H9 (cell line): Measurements from ENCODE around the gene L3MBTL4. TPM values are rescaled to one million over a fixed set of nuclear protein-coding genes. Genes with fewer than 3 reads are reported as not detected.

Source experiments
- DNase-seq: peaks from one replicate; pipeline ENCODE4 v3.0.0-alpha.2; 2017
- H2AFZ ChIP-seq: one replicate; pipeline ENCODE4 v1.6.1; 2013; ENCODE audit warnings: mild to moderate bottlenecking, low read length, control low read depth, moderate library complexity
- H2AK5ac ChIP-seq: 2 replicates; pipeline ENCODE4 v1.6.1; 2013; ENCODE audit warnings: low read length, control low read depth, mixed read lengths; ENCODE audit not compliant: insufficient read length
- H2BK120ac ChIP-seq: one replicate; pipeline ENCODE4 v1.6.1; 2013; ENCODE audit warnings: low read depth, mild to moderate bottlenecking, low read length, control low read depth, inconsistent platforms; ENCODE audit not compliant: poor library complexity, severe bottlenecking
- H2BK12ac ChIP-seq: 2 replicates; pipeline ENCODE4 v1.6.1; 2013; ENCODE audit warnings: low read length, control low read depth, mixed read lengths, low read depth; ENCODE audit not compliant: insufficient read length
- H2BK15ac ChIP-seq: 2 replicates; pipeline ENCODE4 v1.6.1; 2013; ENCODE audit warnings: low read depth, low read length, control low read depth
- H2BK20ac ChIP-seq: one replicate; pipeline ENCODE4 v1.6.1; 2013; ENCODE audit warnings: low read depth, mild to moderate bottlenecking, low read length, control low read depth, inconsistent platforms; ENCODE audit not compliant: poor library complexity, severe bottlenecking
- H2BK5ac ChIP-seq: 2 replicates; pipeline ENCODE4 v1.6.1; 2013; ENCODE audit warnings: low read length, control low read depth, mixed read lengths; ENCODE audit not compliant: insufficient read length
- H3K14ac ChIP-seq: 2 replicates; pipeline ENCODE4 v1.6.1; 2013; ENCODE audit warnings: low read length, control low read depth; ENCODE audit not compliant: insufficient read depth
- H3K18ac ChIP-seq: 2 replicates; pipeline ENCODE4 v1.6.1; 2013; ENCODE audit warnings: low read depth, mild to moderate bottlenecking, mixed read lengths, low read length, control low read depth; ENCODE audit not compliant: insufficient read length
- H3K23ac ChIP-seq: 2 replicates; pipeline ENCODE4 v1.6.1; 2013; ENCODE audit warnings: low read length, control low read depth, mixed read lengths, low read depth; ENCODE audit not compliant: insufficient read length
- H3K23me2 ChIP-seq: 2 replicates; pipeline ENCODE4 v1.6.1; 2013; ENCODE audit warnings: low read depth, mild to moderate bottlenecking, mixed read lengths, low read length, control low read depth; ENCODE audit not compliant: insufficient read length, poor library complexity, severe bottlenecking
- H3K27ac ChIP-seq: 2 replicates; pipeline ENCODE4 v1.5.1; 2013; ENCODE audit warnings: low read length, control low read depth, mixed read lengths, low read depth; ENCODE audit not compliant: insufficient read length
- H3K27me3 ChIP-seq: 2 replicates; pipeline ENCODE4 v1.6.1; 2013; ENCODE audit warnings: low read length, control low read depth, inconsistent platforms; ENCODE audit not compliant: insufficient read depth
- H3K4ac ChIP-seq: 2 replicates; pipeline ENCODE4 v1.6.1; 2013; ENCODE audit warnings: low read depth, mild to moderate bottlenecking, control low read depth, inconsistent platforms, low read length, moderate library complexity
- H3K4me1 ChIP-seq: 2 replicates; pipeline ENCODE4 v1.6.1; 2013; ENCODE audit warnings: low read length, control low read depth, inconsistent platforms; ENCODE audit not compliant: insufficient read depth
- H3K4me2 ChIP-seq: 2 replicates; pipeline ENCODE4 v1.6.1; 2013; ENCODE audit warnings: low read length, control low read depth, mixed read lengths; ENCODE audit not compliant: insufficient read length, insufficient read depth
- H3K56ac ChIP-seq: 2 replicates; pipeline ENCODE4 v1.6.1; 2013; ENCODE audit warnings: low read depth, mild to moderate bottlenecking, mixed read lengths, low read length, control low read depth; ENCODE audit not compliant: insufficient read length
- H3K79me1 ChIP-seq: 2 replicates; pipeline ENCODE4 v1.6.1; 2013; ENCODE audit warnings: low read depth, mild to moderate bottlenecking, moderate library complexity, low read length, control low read depth, inconsistent platforms; ENCODE audit not compliant: insufficient read depth, poor library complexity, severe bottlenecking
- H3K79me2 ChIP-seq: 2 replicates; pipeline ENCODE4 v1.6.1; 2013; ENCODE audit warnings: low read length, control low read depth, inconsistent platforms; ENCODE audit not compliant: insufficient read depth
- H3K9ac ChIP-seq: 2 replicates; pipeline ENCODE4 v1.6.1; 2013; ENCODE audit warnings: low read length, control low read depth, mixed read lengths; ENCODE audit not compliant: insufficient read length; ENCODE audit errors: extremely low read depth
- H3K9me3 ChIP-seq: one replicate; pipeline ENCODE4 v1.6.1; 2013; ENCODE audit warnings: low read depth, low read length, inconsistent platforms; ENCODE audit not compliant: control insufficient read depth
- H3T11ph ChIP-seq: one replicate; pipeline ENCODE4 v1.6.1; 2013; ENCODE audit warnings: mild to moderate bottlenecking, low read length, control low read depth, inconsistent platforms
- H4K20me1 ChIP-seq: one replicate; pipeline ENCODE4 v1.6.1; 2013; ENCODE audit not compliant: control insufficient read depth, insufficient read length, insufficient read depth
- H4K5ac ChIP-seq: 2 replicates; pipeline ENCODE4 v1.6.1; 2013; ENCODE audit warnings: low read depth, mild to moderate bottlenecking, mixed read lengths, low read length, control low read depth; ENCODE audit not compliant: insufficient read length
- H4K8ac ChIP-seq: replicated peaks from 2 replicates; pipeline ENCODE4 v1.6.1; 2013; ENCODE audit warnings: low read length, control low read depth, mixed read lengths, low read depth; ENCODE audit not compliant: insufficient read length
- H4K91ac ChIP-seq: 2 replicates; pipeline ENCODE4 v1.6.1; 2013; ENCODE audit warnings: low read depth, mild to moderate bottlenecking, moderate library complexity, mixed read lengths, low read length, control low read depth; ENCODE audit not compliant: insufficient read length
- H3K27ac Mint-ChIP-seq, 3 experiments: 2 replicates in 2 of 3; 3 replicates in 1 of 3; pipeline ENCODE4 v1.8.0; 2020 to 2021; ENCODE audit warnings: mixed read lengths in 3 of 3, mild to moderate bottlenecking in 1 of 3, moderate library complexity in 1 of 3
- H3K27me3 Mint-ChIP-seq: 2 replicates; pipeline ENCODE4 v1.8.0; 2021; ENCODE audit warnings: low read depth, mild to moderate bottlenecking, moderate library complexity, mixed read lengths
- H3K36me3 Mint-ChIP-seq, 3 experiments: 2 replicates in 2 of 3; 3 replicates in 1 of 3; pipeline ENCODE4 v1.8.0; 2020 to 2021; ENCODE audit warnings: low read depth in 3 of 3, mixed read lengths in 3 of 3; ENCODE audit not compliant: insufficient read depth in 1 of 3
- H3K4me1 Mint-ChIP-seq, 2 experiments: 2 replicates each; pipeline ENCODE4 v1.8.0; 2020; ENCODE audit warnings: mixed read lengths in 2 of 2
- H3K4me3 Mint-ChIP-seq, 2 experiments: 2 replicates in 1 of 2; 3 replicates in 1 of 2; pipeline ENCODE4 v1.8.0; 2020 to 2021; ENCODE audit warnings: mild to moderate bottlenecking in 2 of 2, mixed read lengths in 2 of 2, moderate library complexity in 1 of 2
- H3K9me3 Mint-ChIP-seq, 2 experiments: 2 replicates in 1 of 2; 3 replicates in 1 of 2; pipeline ENCODE4 v1.8.0; 2020; ENCODE audit warnings: mild to moderate bottlenecking in 2 of 2, mixed read lengths in 2 of 2, moderate library complexity in 1 of 2
- CTCF ChIP-seq: fragments of 200-600 bp; sonication (generic); conservative IDR thresholded peaks from 3 replicates; pipeline ENCODE4 v1.8.0; 2021; ENCODE audit warnings: antibody characterized with exemption, mild to moderate bottlenecking
- total RNA-seq: library from RNA; stranded (reverse); gene quantifications from 2 replicates; pipeline ENCODE4 v1.2.1, GENCODE V29; 2021

L3MBTL4 gene
- total RNA-seq, 1 experiment from 2014 or later, result 1.9 TPM

- H2BK12ac ChIP-seq, result no peak overlapping the region
- no peak overlapping the region for H2BK120ac ChIP-seq
- no peak overlapping the region for H3K4me2 ChIP-seq
- no peak overlapping the region for H3K27ac ChIP-seq
- H4K20me1 ChIP-seq, result no peaks in the 10 kb centered on the region
- no peaks in the 10 kb centered on the region for H3K27me3 ChIP-seq
- no peaks in the 10 kb centered on the region for H3K79me2 ChIP-seq
- no peak overlapping the region for H3T11ph ChIP-seq
- H3K79me1 ChIP-seq, result no peaks in the 10 kb centered on the region
- H3K18ac ChIP-seq, result no peak overlapping the region
- no peak overlapping the region for H2BK15ac ChIP-seq
- H3K9me3 ChIP-seq, result no peaks in the 10 kb centered on the region
- H3K23me2 ChIP-seq, result no peaks in the 10 kb centered on the region
- H2AK5ac ChIP-seq, result no peak overlapping the region
- no peak for TF ChIP-seq CTCF
- H3K4me1 Mint-ChIP-seq, result peaks cover 48% of the 10 kb centered on the region in 2 experiments
- H3K9me3 Mint-ChIP-seq, result peaks cover 7 to 9% of the 10 kb centered on the region in 2 experiments; a peak in 4 of 5 replicates
- H3K27me3 Mint-ChIP-seq, result peaks cover 3% of the 10 kb centered on the region
- H3K4me1 ChIP-seq, result peaks cover 18% of the 10 kb centered on the region; the same call in 1 of the 2 replicates
- no peak overlapping the region for H3K23ac ChIP-seq
- no peak overlapping the region for H4K8ac ChIP-seq
- no peak overlapping the region for H3K27ac Mint-ChIP-seq
- H3K4ac ChIP-seq, result no peak overlapping the region
- DNase-seq, result no peak
- H3K56ac ChIP-seq, result no peak overlapping the region
- H3K36me3 Mint-ChIP-seq, result peaks cover 4 to 10% (median 8%) of the 10 kb centered on the region in 3 experiments; a peak in 4 of 7 replicates
- H3K4me3 Mint-ChIP-seq, result no peak overlapping the region
- H2BK5ac ChIP-seq, result no peak overlapping the region
- H4K5ac ChIP-seq, result no peak overlapping the region
- no peak overlapping the region for H2BK20ac ChIP-seq
- H3K9ac ChIP-seq, result no peak overlapping the region
- H3K14ac ChIP-seq, result no peak overlapping the region
- no peak overlapping the region for H4K91ac ChIP-seq
- no peak overlapping the region for H2AFZ ChIP-seq
These were observed 415.8 kb downstream of the L3MBTL4 start for GRCh38 chr18:5998907-5999306.
